Ishikawa (cell line): ENCODE measurements around the gene P2RY12.

Experiments
- CREB1 ChIP-seq: IDR thresholded peaks from 2 replicates; pipeline ENCODE4 v1.6.1; 2012; ENCODE audit warnings: low read depth
- EP300 ChIP-seq: IDR thresholded peaks from 2 replicates; pipeline ENCODE4 v1.6.1; 2012; ENCODE audit warnings: borderline replicate concordance
- REST ChIP-seq: IDR thresholded peaks from 2 replicates; pipeline ENCODE4 v1.6.1; 2012; ENCODE audit warnings: low read depth, mild to moderate bottlenecking

- no peak for TF ChIP-seq CREB1
- TF ChIP-seq EP300 = no peak
- TF ChIP-seq REST = no peak
These were observed 87.1 kb downstream of the P2RY12 start for GRCh38 chr3:151297429-151297828.
